GM08714 (cell line): ENCODE data around the gene CDK16.

Experiments used
- H3K4me3 ChIP-seq: fragments of 200-500 bp; sonication (Bioruptor generic); 2 replicates; pipeline ENCODE4 v1.5.1; 2014; ENCODE audit warnings: mild to moderate bottlenecking, low read length, inconsistent platforms
- ZNF274 ChIP-seq: IDR thresholded peaks from 2 replicates; pipeline ENCODE4 v1.6.1; 2012; ENCODE audit warnings: mild to moderate bottlenecking, low read depth, low read length

Gene CDK16

GRCh38 chrX:47264483-47265173, 46.1 kb downstream of the CDK16 start:
- no peak for TF ChIP-seq ZNF274
- H3K4me3 ChIP-seq, result no peak overlapping the region

- no peak overlapping the region for H3K4me3 ChIP-seq
- TF ChIP-seq ZNF274, result no peak
Measured at GRCh38 chrX:47266643-47267042, 48.2 kb downstream of the CDK16 start.

GRCh38 chrX:47272013-47272408, 53.5 kb downstream of the CDK16 start:
- TF ChIP-seq ZNF274, result no peak

GRCh38 chrX:47273011-47273730, 54.7 kb downstream of the CDK16 start:
- no peak for TF ChIP-seq ZNF274
- H3K4me3 ChIP-seq, result no peak overlapping the region

More at GRCh38 chrX:47272013-47272408, 53.5 kb downstream of the CDK16 start:
- H3K4me3 ChIP-seq, result no peak overlapping the region

- TF ChIP-seq ZNF274, result no peak
- H3K4me3 ChIP-seq, result no peak overlapping the region
Measured at GRCh38 chrX:47278691-47279090, 60.2 kb downstream of the CDK16 start.
